ENCODE data around the gene RPS10.
A peak's percentile ranks its signal among the peaks of the same experiment; 100 is the strongest.

Gene RPS10

DNA sequence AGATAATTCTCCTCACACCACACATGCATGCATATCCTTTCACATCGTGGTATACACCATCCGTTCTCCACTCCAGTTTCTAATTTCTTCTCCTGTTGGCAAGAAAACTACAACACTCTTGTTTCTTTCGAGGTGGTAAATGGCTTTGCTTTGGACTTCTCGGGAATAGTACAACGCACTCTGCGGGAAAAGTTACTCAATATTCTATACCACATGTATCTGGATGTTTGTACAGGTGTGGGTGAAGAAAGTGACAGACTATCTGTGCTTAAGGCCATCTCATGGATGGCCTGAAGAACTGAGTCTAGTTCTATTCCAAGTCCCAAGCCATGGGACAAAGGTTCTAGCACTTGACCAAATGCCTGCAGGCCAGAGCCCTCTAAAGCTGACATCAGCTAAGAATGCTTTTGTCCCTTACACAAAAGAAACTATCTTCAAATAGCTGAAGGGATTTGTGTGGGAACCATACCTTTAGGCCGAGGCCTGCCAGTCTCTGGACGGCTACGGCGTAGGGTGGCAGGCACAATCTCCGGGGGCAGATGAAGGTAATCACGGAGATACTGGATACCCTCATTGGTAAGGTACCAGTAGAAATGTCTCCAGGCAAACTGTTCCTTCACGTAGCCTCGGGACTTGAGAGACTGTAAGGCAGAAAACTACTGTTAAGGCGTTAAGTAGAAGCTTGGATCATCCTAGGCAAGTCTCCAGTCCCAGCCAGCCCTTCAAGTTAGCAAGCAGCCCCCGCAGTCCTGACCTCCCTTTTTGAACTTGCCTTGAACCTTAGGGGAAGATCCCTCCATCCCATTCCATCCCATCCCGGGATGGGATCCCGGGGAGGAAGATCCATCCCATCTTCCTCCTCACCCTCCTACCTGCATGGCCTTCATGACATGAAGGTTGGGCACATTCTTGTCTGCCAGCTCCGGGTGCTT lies 1.4 kb downstream of the RPS10 start:
- Histone ChIP-seq H3K4me3 (replicated peaks; ENCODE audit: insufficient read depth, low read length) (peak overlapping the region; percentile 66), H3K27me3 (ENCODE audit: insufficient read depth, poor library complexity, severe bottlenecking) (no peaks in the 10 kb centered on the region), H3K27ac (replicated peaks) (peak overlapping the region; percentile 91)
- no peak for TF ChIP-seq POLR2AphosphoS5 (IDR thresholded peaks at IDR 0.05; ENCODE audit: low read depth)
- no peak for TF ChIP-seq SPI1 (IDR thresholded peaks at IDR 0.05; ENCODE audit: borderline replicate concordance, low read depth)
- TF ChIP-seq GABPA (IDR thresholded peaks at IDR 0.05; ENCODE audit: low read depth): no peak
- TF ChIP-seq, protein P1, sequence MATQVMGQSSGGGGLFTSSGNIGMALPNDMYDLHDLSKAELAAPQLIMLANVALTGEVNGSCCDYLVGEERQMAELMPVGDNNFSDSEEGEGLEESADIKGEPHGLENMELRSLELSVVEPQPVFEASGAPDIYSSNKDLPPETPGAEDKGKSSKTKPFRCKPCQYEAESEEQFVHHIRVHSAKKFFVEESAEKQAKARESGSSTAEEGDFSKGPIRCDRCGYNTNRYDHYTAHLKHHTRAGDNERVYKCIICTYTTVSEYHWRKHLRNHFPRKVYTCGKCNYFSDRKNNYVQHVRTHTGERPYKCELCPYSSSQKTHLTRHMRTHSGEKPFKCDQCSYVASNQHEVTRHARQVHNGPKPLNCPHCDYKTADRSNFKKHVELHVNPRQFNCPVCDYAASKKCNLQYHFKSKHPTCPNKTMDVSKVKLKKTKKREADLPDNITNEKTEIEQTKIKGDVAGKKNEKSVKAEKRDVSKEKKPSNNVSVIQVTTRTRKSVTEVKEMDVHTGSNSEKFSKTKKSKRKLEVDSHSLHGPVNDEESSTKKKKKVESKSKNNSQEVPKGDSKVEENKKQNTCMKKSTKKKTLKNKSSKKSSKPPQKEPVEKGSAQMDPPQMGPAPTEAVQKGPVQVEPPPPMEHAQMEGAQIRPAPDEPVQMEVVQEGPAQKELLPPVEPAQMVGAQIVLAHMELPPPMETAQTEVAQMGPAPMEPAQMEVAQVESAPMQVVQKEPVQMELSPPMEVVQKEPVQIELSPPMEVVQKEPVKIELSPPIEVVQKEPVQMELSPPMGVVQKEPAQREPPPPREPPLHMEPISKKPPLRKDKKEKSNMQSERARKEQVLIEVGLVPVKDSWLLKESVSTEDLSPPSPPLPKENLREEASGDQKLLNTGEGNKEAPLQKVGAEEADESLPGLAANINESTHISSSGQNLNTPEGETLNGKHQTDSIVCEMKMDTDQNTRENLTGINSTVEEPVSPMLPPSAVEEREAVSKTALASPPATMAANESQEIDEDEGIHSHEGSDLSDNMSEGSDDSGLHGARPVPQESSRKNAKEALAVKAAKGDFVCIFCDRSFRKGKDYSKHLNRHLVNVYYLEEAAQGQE (IDR thresholded peaks at IDR 0.05; ENCODE audit: insufficient replicate concordance, low read depth): no peak
- TF ChIP-seq, protein P2, sequence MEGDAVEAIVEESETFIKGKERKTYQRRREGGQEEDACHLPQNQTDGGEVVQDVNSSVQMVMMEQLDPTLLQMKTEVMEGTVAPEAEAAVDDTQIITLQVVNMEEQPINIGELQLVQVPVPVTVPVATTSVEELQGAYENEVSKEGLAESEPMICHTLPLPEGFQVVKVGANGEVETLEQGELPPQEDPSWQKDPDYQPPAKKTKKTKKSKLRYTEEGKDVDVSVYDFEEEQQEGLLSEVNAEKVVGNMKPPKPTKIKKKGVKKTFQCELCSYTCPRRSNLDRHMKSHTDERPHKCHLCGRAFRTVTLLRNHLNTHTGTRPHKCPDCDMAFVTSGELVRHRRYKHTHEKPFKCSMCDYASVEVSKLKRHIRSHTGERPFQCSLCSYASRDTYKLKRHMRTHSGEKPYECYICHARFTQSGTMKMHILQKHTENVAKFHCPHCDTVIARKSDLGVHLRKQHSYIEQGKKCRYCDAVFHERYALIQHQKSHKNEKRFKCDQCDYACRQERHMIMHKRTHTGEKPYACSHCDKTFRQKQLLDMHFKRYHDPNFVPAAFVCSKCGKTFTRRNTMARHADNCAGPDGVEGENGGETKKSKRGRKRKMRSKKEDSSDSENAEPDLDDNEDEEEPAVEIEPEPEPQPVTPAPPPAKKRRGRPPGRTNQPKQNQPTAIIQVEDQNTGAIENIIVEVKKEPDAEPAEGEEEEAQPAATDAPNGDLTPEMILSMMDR (IDR thresholded peaks at IDR 0.05; ENCODE audit: insufficient read depth, low read length): no peak
- no peak for DNase-seq (ENCODE audit: low read depth in 1 of 2, low spot score in 1 of 2)

DNA sequence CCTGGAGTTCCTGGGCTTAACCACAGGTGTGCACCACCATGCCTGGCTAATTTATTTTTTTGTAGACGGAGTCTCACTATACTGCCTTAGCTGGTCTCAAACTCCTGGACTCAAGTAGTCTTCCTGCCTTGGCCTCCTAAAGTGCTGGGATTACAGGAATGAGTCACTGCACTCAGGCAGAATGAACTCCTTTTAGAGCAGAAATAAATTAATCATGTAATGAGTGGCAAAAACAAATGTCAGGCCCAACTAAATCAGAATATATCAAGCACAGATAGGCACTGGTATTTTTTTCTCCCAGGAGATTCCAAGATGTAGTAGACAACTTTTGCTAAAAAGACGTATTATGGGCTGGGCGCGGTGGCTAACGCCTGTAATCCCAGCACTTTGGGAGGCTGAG lies 2.6 kb downstream of the RPS10 start:
- Histone ChIP-seq H3K27me3 (ENCODE audit: insufficient read depth, poor library complexity, severe bottlenecking) (no peaks in the 10 kb centered on the region), H3K4me3 (replicated peaks; ENCODE audit: insufficient read depth, low read length) (no peak overlapping the region), H3K27ac (replicated peaks) (no peak overlapping the region)
- TF ChIP-seq, protein P2 (IDR thresholded peaks at IDR 0.05; ENCODE audit: insufficient read depth, low read length): no peak
- TF ChIP-seq GABPA (IDR thresholded peaks at IDR 0.05; ENCODE audit: low read depth) (no peak), SPI1 (IDR thresholded peaks at IDR 0.05; ENCODE audit: borderline replicate concordance, low read depth) (no peak), POLR2AphosphoS5 (IDR thresholded peaks at IDR 0.05; ENCODE audit: low read depth) (no peak)
- TF ChIP-seq, protein P1 (IDR thresholded peaks at IDR 0.05; ENCODE audit: insufficient replicate concordance, low read depth): no peak
- no peak for DNase-seq (ENCODE audit: low read depth in 1 of 2, low spot score in 1 of 2)

DNA sequence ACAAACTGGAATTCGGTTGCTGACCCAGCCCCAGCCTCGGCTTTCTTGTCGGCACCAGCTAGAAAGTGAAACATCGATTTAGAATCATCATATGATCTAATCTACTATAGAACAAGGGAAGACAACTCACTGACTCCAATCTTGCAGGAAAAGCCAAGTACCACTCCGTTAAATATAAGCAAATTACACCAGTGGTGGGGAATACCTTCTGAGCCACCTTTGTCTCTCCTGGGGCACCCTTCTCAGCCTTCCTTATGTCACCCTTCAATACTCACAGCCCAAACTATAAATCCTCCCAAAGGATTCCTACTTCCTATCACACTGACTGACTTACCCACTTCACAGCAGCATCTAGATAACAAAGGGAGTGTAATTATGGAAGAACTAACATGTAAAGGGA lies 7.5 kb downstream of the RPS10 start:
- no peaks in the 10 kb centered on the region for H3K27me3 ChIP-seq (ENCODE audit: insufficient read depth, poor library complexity, severe bottlenecking)
- TF ChIP-seq, protein P2 (IDR thresholded peaks at IDR 0.05; ENCODE audit: insufficient read depth, low read length): no peak
- TF ChIP-seq, protein P1 (IDR thresholded peaks at IDR 0.05; ENCODE audit: insufficient replicate concordance, low read depth): no peak
- TF ChIP-seq POLR2AphosphoS5 (IDR thresholded peaks at IDR 0.05; ENCODE audit: low read depth) (no peak), GABPA (IDR thresholded peaks at IDR 0.05; ENCODE audit: low read depth) (no peak), SPI1 (IDR thresholded peaks at IDR 0.05; ENCODE audit: borderline replicate concordance, low read depth) (no peak)
- no peak overlapping the region for H3K27ac ChIP-seq (replicated peaks)
- no peak for DNase-seq (ENCODE audit: low read depth in 1 of 2, low spot score in 1 of 2)
- no peak overlapping the region for H3K4me3 ChIP-seq (replicated peaks; ENCODE audit: insufficient read depth, low read length)

All from HL-60 (cell line).